AG10803 (cell line): ENCODE data around the gene ELOF1.
A peak's percentile ranks its signal among the peaks of the same experiment; 100 is the strongest.

Experiments
- DNase-seq: peaks from one replicate; pipeline ENCODE4 v3.0.0; 2010; ENCODE audit warnings: low read depth
- H3K4me3 ChIP-seq: 2 replicates; pipeline ENCODE4 v1.5.1; 2011; ENCODE audit warnings: mild to moderate bottlenecking, low read length, control low read depth
- CTCF ChIP-seq: conservative IDR thresholded peaks from 2 replicates; pipeline ENCODE4 v1.5.1; 2011; ENCODE audit warnings: mild to moderate bottlenecking, low read length, control low read depth, inconsistent platforms

ELOF1 gene

GRCh38 chr19:11552666-11553372, 6.2 kb downstream of the ELOF1 start:
- no peak overlapping the region for H3K4me3 ChIP-seq
- DNase-seq, result no peak
- no peak for TF ChIP-seq CTCF

- TF ChIP-seq CTCF, result peak; percentile 36
- H3K4me3 ChIP-seq, result no peak overlapping the region
- DNase-seq, result no peak
These were observed 7.3 kb downstream of the ELOF1 start for GRCh38 chr19:11551603-11552235.

- TF ChIP-seq CTCF, result no peak
- no peak for DNase-seq
These were observed 8.8 kb downstream of the ELOF1 start for GRCh38 chr19:11550265-11550664.

GRCh38 chr19:11549386-11549953, 9.6 kb downstream of the ELOF1 start:
- no peak overlapping the region for H3K4me3 ChIP-seq
- TF ChIP-seq CTCF, result no peak
- no peak for DNase-seq

More at GRCh38 chr19:11550265-11550664, 8.8 kb downstream of the ELOF1 start:
- no peak overlapping the region for H3K4me3 ChIP-seq

- TF ChIP-seq CTCF, result no peak
- H3K4me3 ChIP-seq, result no peak overlapping the region
- DNase-seq, result no peak
These were observed 10.9 kb downstream of the ELOF1 start for GRCh38 chr19:11547929-11548700.

GRCh38 chr19:11541238-11541637, 17.8 kb downstream of the ELOF1 start:
- no peak for TF ChIP-seq CTCF
- no peak overlapping the region for H3K4me3 ChIP-seq
- DNase-seq, result no peak
